Stimulated activated CD4-positive, alpha-beta T cell treated with anti-CD3 and anti-CD28 coated beads, Interleukin-4, amount 100 ng/mL, for 48 hours (primary cell): ENCODE measurements around the gene GPR84.

Experiments
- DNase-seq, 2 donors: peaks; one replicate each; pipeline ENCODE4 v3.0.0-alpha.2; 2020; ENCODE audit warnings: low read depth in 2 of 2

GPR84 gene

DNA sequence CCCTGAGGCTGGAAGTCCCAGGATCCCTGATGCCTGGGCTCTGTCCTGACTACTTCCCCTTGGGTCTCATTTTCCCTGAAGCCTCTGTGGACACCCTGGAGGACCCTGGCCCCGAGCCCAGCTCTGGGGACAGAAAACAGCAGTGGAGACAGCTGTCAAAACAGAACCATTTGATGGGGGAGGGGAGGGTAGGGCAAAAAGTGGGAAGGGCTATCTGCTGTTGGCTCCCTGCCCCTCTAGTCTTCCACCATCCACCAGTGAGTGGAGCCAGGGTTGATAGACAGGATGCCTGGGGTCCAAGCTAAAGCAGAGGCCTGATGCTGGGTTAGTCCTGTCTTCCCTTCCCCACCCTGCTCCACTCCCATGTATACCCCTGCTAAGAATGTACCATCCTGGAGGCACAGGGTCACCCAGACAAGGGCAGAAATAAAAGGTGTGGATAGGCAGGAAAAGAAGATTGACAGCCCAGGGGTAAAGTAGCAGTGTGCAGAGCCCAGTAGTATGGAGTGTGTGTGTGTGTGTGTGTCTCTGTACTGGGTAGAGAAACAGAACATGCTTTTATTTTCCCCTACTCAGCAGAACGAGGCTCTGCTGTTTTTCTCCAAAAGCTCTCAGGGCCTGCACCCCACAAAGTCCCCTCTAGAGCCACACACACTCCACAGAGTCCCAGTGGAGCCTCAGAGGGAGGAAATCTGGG is 10.4 kb upstream of the GPR84 start:
- DNase-seq = no peak

DNA sequence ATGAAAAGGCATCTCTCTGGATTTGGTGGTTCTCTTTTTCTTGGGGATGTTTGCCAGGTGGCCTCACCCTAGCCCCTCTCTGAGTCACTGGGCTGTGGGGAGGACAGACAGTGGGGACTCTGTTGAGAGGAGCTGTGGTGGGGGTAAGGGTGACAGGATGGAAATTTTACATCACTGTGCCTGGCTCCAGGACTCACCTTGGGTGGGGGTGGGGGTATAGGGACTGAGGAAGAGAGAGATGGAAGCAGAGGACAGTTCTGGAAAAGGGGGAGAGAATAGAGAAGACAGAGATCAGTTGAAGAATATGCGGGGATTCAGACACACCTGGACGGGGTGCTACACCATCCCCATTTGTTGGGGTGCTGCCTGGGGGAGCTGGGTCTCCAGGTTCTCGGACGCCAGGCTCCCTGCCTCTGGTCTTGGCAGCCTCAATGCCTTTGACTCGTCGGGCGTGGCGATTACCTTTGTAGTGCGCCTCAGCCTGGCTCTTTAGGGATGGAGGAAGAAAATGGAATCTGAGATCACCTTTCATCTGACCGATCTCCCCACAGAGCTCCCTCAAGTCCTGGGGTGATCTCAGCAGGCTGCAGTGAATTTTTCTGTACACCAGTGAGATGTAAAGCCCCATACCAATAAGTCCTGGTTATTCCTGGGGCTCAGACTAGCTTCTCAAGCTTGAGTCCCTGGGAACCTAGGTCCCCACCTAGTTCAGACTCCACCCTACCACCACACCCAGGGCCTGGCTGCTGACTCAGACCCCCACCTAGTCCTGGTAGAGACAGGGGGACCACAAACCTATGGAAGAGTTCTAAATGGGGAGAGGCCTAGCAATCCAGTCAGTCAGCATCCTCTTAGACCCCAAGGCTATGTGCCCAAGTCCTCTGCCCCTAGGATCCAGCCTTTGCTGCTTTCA is 9.6 kb upstream of the GPR84 start:
- DNase-seq = no peak

DNA sequence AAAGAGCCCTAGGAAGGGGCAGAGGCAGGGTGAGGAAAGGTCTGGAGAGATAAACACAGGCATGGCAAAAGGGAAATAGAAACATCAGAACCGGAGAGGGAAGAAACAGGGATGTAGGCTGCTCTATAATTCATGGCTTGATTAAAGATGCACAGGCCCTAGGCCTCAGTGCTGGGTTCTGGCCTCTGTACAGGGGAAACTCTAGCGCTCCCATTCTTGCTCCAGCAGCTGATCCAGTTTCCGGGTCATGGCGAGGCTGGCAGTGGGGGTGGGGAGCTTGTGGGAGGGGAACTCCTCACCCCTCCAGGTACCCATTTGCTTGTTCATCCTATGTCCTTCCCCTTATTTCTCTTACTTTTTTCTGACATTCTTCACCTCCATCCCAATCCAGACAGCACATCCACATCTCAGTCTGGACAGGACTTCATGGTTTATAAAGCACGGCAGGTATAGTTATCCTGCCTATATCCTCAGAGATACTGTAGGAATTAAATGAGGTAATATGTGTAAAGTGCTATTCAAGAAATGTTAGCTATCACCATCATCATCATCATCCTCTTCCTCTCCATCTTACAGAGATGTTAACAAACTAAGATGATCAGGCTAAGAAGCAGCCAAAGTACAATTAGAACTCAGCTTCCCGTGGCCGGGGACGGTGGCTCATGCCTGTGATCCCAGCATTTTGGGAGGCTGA is 8.0 kb upstream of the GPR84 start:
- no peak for DNase-seq

GRCh38 chr12:54371328-54372112 is 7.2 kb upstream of the GPR84 start:
- DNase-seq = no peak

GRCh38 chr12:54370171-54370730 is 6.0 kb upstream of the GPR84 start:
- no peak for DNase-seq

DNA sequence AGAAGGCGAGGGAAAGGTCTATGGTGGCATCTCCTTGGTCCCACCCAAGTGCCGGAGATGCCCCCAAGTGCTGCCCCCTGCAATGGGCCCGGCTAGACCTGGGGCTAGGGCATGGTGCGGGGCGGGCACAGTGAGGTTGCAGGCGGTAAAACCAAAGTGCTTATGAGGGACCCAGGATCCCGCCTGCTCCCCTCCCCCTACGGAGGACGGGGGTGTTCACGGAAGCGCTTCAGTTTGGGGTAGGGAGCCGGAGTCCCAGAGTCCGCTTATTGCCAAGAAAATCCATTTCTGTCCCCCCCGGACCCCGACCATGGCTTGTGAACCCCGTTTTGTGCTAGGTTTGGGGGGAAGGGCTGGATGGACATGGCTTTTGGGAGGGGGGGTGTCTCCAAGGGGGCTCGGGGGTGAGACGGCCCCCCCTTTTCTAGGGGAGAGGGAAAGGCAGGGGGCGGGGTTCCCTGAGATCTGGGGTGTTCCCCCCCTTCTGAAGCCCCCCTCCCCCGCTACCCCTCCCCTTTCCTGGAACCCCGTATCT is 5.4 kb upstream of the GPR84 start:
- DNase-seq = no peak

GRCh38 chr12:54368709-54369596 is 4.7 kb upstream of the GPR84 start:
- DNase-seq = peak; percentile 89 to 94

DNA sequence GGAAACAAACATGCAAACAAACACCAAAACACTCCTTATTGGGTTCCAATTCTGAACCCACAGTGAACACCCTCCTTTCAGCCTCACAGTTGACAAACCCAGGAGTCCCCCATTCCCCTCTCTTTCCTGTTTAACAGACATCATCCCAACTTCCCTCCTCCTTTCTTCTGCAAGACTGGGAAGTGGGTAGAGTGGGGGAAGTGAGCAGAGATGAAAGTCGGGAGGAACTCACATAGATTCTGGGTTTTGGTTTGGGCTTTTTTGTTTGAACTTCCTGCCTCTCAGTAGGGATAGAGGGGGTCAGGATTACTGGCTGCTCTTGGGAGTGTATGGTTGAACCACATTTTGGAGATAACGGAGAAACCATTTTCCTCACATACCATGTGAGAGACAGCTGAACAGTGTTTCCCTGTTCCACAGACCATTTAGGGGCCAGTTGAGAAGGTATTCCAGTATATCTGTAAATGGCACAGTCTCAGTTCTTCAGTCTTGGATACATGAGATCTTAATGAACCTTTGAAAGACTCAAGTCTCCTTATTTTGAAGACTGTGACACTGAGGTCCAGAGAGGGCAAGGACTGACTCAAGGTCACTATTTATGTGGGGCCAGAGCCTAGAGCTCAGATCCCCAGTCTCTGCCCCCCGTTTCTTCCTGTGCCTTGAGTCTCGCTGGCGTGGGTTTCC is 3.9 kb upstream of the GPR84 start:
- no peak for DNase-seq

- DNase-seq = no peak
Measured at GRCh38 chr12:54363618-54364017, 668 bp downstream of the GPR84 start.

- no peak for DNase-seq
Measured at GRCh38 chr12:54363047-54363446, 1.2 kb downstream of the GPR84 start.

GRCh38 chr12:54360717-54361456 is 3.4 kb downstream of the GPR84 start:
- DNase-seq = peak; percentile 44 to 54

DNA sequence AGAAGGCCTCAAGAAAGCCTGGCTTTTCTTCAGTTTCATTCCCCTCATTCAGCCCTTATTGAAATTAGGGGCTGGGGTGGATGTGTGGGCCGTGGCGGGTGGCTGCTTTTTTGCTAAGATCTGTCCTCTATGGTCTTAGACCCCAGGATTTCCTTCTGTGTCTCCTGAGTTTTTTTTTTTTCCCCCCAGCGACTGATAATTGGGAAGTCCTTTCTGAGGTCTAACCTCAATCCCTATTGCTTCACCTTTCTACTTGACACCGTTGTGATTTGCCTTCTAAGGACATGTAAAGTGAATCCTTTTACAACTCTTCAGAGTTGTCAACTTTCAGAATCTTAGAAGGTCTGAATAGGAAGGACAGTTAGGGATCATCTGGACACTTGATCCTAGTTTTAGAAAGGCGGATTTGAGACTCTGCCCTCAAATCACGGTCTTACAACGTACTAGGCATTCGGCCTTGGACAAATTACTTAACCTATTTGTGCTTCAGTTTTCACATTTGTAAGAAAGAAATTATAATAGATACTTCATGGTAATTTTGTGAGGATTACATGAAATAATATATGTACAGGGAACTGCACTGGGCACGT is 4.4 kb downstream of the GPR84 start:
- no peak for DNase-seq

DNA sequence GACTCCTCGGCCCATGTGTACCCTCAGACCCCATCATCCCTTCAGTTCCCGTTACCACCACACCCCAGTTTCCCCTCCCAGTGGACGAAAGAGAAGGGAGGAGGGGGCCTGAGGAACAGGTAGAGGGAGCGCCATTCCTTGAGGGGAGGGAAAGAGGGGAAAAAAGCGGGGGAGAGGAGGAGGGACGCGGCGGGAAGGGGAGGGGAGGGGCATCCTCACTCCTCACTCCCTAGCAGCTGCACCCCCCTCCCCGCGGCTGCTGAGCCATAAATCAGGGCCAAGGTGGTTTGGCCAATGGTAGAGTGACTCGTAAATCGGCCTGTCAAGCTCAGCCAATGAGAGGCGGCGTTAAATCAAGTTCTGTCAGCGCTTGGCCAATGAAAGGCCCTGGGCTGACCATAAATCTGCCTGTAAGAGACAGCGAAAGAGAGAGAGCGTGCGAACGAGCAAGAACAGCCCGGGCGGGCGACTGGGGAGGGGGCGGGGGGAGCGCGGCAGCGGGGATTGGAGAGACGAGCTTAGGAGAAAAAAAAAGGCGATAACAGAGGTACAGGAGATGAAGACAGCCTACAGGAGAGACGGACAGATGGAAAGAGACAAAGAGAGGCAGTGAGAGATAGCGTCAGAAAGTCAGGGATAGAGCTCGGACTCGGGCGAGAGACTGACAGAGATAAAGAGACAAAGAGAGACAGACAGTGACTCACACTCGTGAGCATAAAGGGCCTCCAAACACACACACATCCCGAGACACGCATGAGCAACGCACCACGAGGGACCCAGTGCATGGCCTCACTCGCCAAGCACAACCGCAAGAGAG is 5.1 kb downstream of the GPR84 start:
- peak; percentile 78 to 89 for DNase-seq

GRCh38 chr12:54358191-54358944 is 5.9 kb downstream of the GPR84 start:
- DNase-seq = no peak

DNA sequence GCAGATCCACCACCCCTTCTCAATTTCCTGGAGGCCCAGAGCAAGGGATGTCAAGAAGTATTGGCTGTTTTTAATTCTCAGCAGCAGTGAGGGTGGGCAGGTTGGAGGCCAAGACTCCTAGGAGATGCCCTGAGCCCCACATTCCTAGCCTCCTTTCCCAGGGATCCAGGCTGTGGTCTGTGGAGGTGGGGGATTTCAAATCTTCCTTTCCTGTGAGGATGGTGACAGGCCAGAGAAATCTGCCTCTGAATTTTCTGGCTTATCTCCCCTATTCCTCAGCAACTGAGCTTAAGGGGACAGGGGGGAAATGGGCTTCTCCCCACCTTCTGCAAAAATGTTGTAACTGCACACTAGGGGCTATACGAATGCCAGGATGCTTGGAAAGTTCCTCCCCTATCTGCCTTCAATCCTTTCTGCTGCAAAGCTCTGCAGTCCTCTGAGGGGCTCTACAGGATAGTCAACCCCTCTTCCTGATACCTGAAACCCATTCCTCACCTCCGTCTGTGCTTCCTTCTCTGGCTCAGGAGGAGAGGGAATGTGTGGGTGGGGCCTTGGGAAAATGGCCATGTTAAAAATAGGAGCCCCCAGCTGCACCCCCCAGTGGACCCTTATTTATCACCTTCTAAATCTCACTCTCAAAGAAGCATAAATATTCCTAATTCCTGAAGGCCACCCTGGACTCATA is 6.6 kb downstream of the GPR84 start:
- DNase-seq = no peak

DNA sequence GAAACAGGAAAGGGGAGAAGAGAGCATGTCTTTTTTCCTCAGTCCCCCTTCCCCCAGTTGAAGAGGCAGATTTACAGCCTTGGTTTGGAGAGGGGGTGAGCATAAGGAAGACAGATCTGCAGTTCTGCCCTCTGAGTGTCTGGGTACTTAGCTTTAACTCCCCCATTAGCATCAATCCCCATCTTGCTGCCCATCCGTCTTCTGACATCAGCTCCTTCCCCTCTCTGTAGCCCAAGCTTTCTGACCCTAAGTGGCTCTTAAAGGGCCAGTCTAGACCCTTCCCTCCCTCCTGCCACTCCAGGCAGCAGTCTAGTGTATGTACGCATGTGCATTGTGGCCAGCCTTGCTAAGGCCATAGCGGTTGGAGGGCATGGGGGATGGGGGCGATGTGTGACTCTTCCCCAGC is 7.3 kb downstream of the GPR84 start:
- no peak for DNase-seq
